D721Med (cell line): ENCODE results near the gene PIK3R6.
"Not testable (repeated sequence)": the region's sequence is repeated elsewhere in the genome, so short reads cannot be mapped to it uniquely, and the experiment has no call there.

ENCODE experiments used
- DNase-seq: peaks from one replicate; pipeline ENCODE4 v3.0.0; 2011; ENCODE audit warnings: low spot score; ENCODE audit not compliant: insufficient read length
- FAIRE-seq: peaks from 2 replicates; lab custom pipeline; 2011; peaks lifted over from hg19 to GRCh38; lab: Jason Lieb, UNC
- CTCF ChIP-seq: IDR thresholded peaks from 2 replicates; pipeline ENCODE4 v1.5.1; 2012; ENCODE audit warnings: mild to moderate bottlenecking, control low read depth; ENCODE audit not compliant: insufficient read depth; ENCODE audit errors: missing control alignments

PIK3R6 gene

GRCh38 chr17:8859027-8859803 is 8.3 kb downstream of the PIK3R6 start:
- no peak for TF ChIP-seq CTCF
- DNase-seq = no peak
- FAIRE-seq = no peak

GRCh38 chr17:8857919-8858318 is 9.6 kb downstream of the PIK3R6 start:
- FAIRE-seq (no peak), DNase-seq (no peak)
- TF ChIP-seq CTCF = no peak

GRCh38 chr17:8856869-8857575 is 10.5 kb downstream of the PIK3R6 start:
- DNase-seq = no peak
- TF ChIP-seq CTCF = no peak
- no peak for FAIRE-seq

GRCh38 chr17:8856205-8856603 is 11.3 kb downstream of the PIK3R6 start:
- DNase-seq, FAIRE-seq: not testable (repeated sequence)

GRCh38 chr17:8855477-8856204 is 11.8 kb downstream of the PIK3R6 start:
- FAIRE-seq (no peak), DNase-seq (no peak)
- no peak for TF ChIP-seq CTCF

- no peak for TF ChIP-seq CTCF
- FAIRE-seq (no peak), DNase-seq (no peak)
These were observed 15.9 kb downstream of the PIK3R6 start for GRCh38 chr17:8851600-8851999.

GRCh38 chr17:8849311-8850041 is 18.0 kb downstream of the PIK3R6 start:
- TF ChIP-seq CTCF = no peak
- DNase-seq (no peak), FAIRE-seq (no peak)
